ENCODE data around the gene CA6. TPM values are rescaled to one million over a fixed set of nuclear protein-coding genes. Genes with fewer than 3 reads are reported as not detected.

Gene CA6
- total and polyA plus RNA-seq, 4 donors, result 0.03 TPM; not detected in 3

- no peak overlapping the region for H3K4me3 ChIP-seq
- no peaks in the 10 kb centered on the region for H3K36me3 ChIP-seq (ENCODE audit: control insufficient read depth in 4 of 4, insufficient read depth in 4 of 4, low read length in 4 of 4)
- H3K9ac ChIP-seq (ENCODE audit: insufficient read depth in 1 of 2, low read length in 2 of 2), result no peak overlapping the region
- no peaks in the 10 kb centered on the region for H3K9me3 ChIP-seq (ENCODE audit: control insufficient read depth in 4 of 4, insufficient read depth in 3 of 4, low read length in 3 of 4)
- peak overlapping the region in 1 of 2 donors; percentile 31 for H3K27ac ChIP-seq (ENCODE audit: low read depth in 1 of 2, low read length in 1 of 2)
- no peak for TF ChIP-seq CTCF (IDR thresholded peaks at IDR 0.05; ENCODE audit: control extremely low read depth, extremely low read depth)
- ATAC-seq (ENCODE audit: insufficient read depth, low FRiP score) (no peak), DNase-seq (no peak)
- H3K27me3 ChIP-seq (ENCODE audit: control insufficient read depth in 3 of 3, insufficient read depth in 3 of 3, low read length in 2 of 3), result no peaks in the 10 kb centered on the region
- H3K4me1 ChIP-seq (ENCODE audit: control insufficient read depth in 5 of 5, insufficient read depth in 5 of 5, low read length in 5 of 5), result peaks cover 0 to 3% (median 0%) of the 10 kb centered on the region in 5 donors
- 85 to 90% methylated on average over 5 of the region's 5 CpGs for WGBS, 2 donors
Observed at GRCh38 chr1:8902765-8903164, 42.9 kb upstream of the CA6 start.

GRCh38 chr1:8903410-8903809 is 42.3 kb upstream of the CA6 start:
- H3K9me3 ChIP-seq (ENCODE audit: control insufficient read depth in 4 of 4, insufficient read depth in 3 of 4, low read length in 3 of 4), result no peaks in the 10 kb centered on the region
- peak overlapping the region in 1 of 2 donors; percentile 62 for H3K27ac ChIP-seq (ENCODE audit: low read depth in 1 of 2, low read length in 1 of 2)
- TF ChIP-seq CTCF (IDR thresholded peaks at IDR 0.05; ENCODE audit: control extremely low read depth, extremely low read depth), result no peak
- DNase-seq (no peak), ATAC-seq (ENCODE audit: insufficient read depth, low FRiP score) (no peak)
- WGBS, 2 donors, result 96% methylated on average over 6 of the region's 6 CpGs
- peaks cover 0 to 3% (median 0%) of the 10 kb centered on the region in 5 donors for H3K4me1 ChIP-seq (ENCODE audit: control insufficient read depth in 5 of 5, insufficient read depth in 5 of 5, low read length in 5 of 5)
- no peak overlapping the region for H3K9ac ChIP-seq (ENCODE audit: insufficient read depth in 1 of 2, low read length in 2 of 2)
- no peak overlapping the region for H3K4me3 ChIP-seq
- H3K36me3 ChIP-seq (ENCODE audit: control insufficient read depth in 4 of 4, insufficient read depth in 4 of 4, low read length in 4 of 4), result no peaks in the 10 kb centered on the region
- H3K27me3 ChIP-seq (ENCODE audit: control insufficient read depth in 3 of 3, insufficient read depth in 3 of 3, low read length in 2 of 3), result no peaks in the 10 kb centered on the region

- TF ChIP-seq CTCF (IDR thresholded peaks at IDR 0.05; ENCODE audit: control extremely low read depth, extremely low read depth), result no peak
- Histone ChIP-seq H3K27me3 (ENCODE audit: control insufficient read depth in 3 of 3, insufficient read depth in 3 of 3, low read length in 2 of 3) (no peaks in the 10 kb centered on the region), H3K9ac (ENCODE audit: insufficient read depth in 1 of 2, low read length in 2 of 2) (no peak overlapping the region), H3K9me3 (ENCODE audit: control insufficient read depth in 4 of 4, insufficient read depth in 3 of 4, low read length in 3 of 4) (no peaks in the 10 kb centered on the region), H3K36me3 (ENCODE audit: control insufficient read depth in 4 of 4, insufficient read depth in 4 of 4, low read length in 4 of 4) (no peaks in the 10 kb centered on the region), H3K27ac (ENCODE audit: low read depth in 1 of 2, low read length in 1 of 2) (peak overlapping the region in 1 of 2 donors; percentile 62), H3K4me1 (ENCODE audit: control insufficient read depth in 5 of 5, insufficient read depth in 5 of 5, low read length in 5 of 5) (peaks cover 0 to 5% (median 0%) of the 10 kb centered on the region in 5 donors), H3K4me3 (no peak overlapping the region)
- WGBS, 2 donors, result 55 to 71% methylated on average over 6 of the region's 6 CpGs
- ATAC-seq (ENCODE audit: insufficient read depth, low FRiP score) (peak; percentile 73), DNase-seq (peak; percentile 49 to 81 (median 68))
Observed at GRCh38 chr1:8903908-8904650, 41.6 kb upstream of the CA6 start.

All from lung (tissue), 12 donors.